GM21576 (cell line): Measurements from ENCODE around the gene RAB1A.

ENCODE experiments used
- ATAC-seq: cut with Tn5 transposase; IDR thresholded peaks from one replicate; pipeline ENCODE4 v1.9.1; 2021; ENCODE audit warnings: mild to moderate bottlenecking, moderate library complexity; ENCODE audit not compliant: unreplicated experiment

Gene RAB1A

DNA sequence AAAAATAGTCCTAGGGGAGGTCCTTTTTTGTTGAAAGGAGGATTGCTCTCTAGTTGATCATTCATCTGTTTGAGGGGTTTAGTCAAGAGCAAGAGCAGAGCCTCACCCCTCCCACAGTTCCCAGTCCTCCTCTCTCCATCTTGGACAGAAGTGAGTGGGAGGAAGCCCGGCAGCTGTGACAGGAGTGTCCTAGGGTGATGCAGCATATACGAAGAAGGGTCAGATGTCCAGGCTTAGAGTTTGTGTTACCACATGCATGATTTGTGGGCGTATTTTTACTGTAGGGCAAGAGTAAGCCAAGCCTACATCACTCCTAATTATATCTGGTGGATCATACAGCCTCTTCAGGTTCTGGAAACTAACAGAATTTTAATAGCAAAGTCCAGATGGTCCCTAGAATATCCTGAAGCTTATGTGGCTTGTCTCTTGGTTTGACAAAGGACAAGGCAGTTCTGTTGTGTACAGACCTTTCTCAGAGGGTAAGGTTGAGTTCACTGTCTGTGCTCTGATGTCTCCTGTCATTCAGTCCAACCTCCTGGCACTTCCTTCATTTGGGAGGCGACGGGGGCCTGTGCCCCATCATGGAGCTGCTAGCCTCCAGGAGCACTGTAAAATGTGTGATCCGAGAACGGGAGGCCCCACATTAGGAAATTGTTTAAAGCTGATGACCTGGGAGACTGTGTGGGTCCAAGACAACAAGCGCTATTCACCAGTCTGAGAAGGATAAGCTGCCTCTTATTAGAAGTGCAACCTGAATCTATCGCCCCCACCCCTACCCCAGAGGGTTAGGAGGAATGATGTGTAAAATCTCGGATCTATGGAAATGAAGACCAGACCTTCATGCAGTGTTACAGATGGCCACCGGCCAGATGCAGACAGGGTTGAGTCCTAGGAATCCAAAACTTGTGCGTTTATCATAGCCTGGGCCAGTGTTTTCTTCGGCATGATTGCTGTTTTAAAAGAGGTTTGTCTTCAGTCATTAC is 66.8 kb downstream of the RAB1A start:
- no peak for ATAC-seq

GRCh38 chr2:65061910-65062339 is 68.0 kb downstream of the RAB1A start:
- ATAC-seq: no peak

GRCh38 chr2:65061146-65061909 is 68.6 kb downstream of the RAB1A start:
- ATAC-seq: no peak

DNA sequence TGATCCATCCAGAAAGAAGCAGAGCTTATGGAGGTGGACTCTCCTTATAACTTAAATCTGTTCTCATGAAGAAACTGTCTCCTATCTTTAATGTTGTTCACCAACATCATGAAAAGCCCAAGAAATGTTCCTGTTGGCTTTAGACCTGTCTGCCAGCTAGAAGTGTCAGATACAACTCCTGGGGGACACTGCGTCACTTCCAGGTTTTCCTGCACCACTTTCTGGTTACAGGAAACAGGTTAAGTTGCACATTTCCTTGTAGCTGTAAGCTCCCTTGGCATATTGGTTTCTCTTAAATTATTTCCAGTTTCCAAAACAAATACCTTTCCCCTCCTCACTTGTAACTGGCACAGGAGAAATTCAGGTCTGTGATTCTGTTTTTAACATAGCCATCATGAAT is 70.8 kb downstream of the RAB1A start:
- ATAC-seq: no peak

DNA sequence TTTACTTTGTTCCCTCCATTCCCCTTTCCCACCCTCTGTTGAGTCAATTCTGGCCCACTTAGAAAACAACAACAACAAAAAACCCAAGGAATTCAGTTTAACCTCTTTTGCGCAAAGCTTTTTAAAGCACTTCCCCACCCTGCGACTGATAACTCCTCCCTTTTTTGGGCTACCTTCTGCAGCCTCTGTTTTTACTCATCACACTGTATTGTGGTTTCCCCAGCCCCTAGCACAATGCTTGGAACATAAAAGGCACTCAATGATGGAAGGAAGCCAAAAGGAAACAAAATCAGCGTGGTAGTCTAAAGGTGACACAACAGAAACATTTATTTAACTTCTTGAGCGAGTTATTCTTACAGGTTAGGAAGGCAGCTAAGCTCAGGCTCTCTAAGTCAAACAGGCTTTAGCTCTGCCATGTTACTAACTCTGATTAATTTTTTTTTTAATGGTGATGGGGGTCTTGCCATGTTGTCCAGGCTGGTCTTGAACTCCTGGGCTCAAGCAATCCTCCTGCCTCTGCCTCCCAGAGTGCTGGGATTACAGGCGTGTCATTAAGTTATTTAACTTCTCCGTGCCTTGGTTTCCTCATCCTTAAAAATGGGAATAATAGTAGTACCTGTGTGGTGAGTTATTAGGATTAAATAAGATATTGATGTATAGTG is 72.4 kb downstream of the RAB1A start:
- ATAC-seq: peak; percentile 23

DNA sequence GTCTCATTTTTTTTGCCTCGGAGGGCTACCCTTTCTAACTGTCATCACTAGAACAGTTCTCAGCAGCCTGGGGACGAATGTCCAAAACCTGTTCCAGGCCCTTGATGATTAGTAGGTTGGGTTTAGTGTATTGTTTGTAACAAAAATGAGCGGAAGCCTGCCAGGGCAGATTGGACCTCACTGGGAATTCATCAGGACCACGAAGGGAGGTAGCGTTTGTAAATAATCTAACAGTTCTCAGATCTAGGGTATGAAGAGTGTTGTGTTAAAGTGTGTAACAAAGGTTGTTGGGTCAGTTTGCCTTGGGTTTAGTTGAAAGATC is 72.9 kb downstream of the RAB1A start:
- ATAC-seq: no peak

DNA sequence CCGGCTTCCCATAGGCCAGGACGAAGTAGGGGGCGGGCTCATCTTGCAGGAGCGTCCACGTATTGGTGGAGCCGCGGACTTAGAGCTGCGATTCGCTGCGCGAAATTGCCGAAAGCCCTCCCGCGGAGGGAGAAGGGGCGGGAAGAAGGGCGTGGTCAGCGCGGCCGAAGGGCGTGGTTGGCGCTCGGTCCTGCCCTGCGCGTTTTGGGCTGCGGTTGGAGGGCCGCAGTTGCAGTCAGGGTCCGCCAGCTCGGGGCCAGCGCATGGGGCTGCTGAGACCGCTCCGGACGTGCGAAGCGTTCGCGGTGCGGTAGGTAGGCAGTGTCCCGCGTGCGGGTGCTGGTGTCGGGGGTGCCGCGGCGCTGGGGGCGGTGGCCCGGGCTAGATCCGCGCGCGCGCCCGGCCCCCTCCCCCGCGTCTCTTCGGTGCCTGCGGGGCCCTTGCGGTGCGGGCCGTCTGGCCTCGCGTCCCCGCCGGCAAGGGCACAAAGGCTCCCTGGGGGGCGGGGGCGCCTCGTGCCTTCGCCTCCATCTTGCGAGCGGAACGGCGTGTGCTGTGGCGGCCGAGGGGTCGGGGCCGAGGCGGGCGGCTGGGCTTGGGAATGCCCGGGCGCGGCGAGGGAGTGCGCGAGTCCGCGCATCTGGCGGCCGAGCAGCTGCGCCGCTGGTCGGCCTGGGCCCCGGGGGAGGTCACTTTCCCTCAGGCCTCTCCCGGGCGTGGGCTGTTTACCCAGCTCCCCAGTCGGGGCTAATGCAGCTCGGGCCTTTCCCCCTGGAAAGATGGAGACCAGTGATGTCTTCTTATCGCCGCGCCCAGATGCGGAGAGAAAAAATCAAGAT is 73.5 kb downstream of the RAB1A start, which contains the start of gene CEP68:
Gene CEP68, plus strand, starts transcription at position 202 of the 839 bp plus-strand sequence. CDS start 13,029 bp downstream, outside the sequence.
- peak; percentile 77 for ATAC-seq

GRCh38 chr2:65055422-65056214 is 74.3 kb downstream of the RAB1A start:
- ATAC-seq: peak; percentile 21

DNA sequence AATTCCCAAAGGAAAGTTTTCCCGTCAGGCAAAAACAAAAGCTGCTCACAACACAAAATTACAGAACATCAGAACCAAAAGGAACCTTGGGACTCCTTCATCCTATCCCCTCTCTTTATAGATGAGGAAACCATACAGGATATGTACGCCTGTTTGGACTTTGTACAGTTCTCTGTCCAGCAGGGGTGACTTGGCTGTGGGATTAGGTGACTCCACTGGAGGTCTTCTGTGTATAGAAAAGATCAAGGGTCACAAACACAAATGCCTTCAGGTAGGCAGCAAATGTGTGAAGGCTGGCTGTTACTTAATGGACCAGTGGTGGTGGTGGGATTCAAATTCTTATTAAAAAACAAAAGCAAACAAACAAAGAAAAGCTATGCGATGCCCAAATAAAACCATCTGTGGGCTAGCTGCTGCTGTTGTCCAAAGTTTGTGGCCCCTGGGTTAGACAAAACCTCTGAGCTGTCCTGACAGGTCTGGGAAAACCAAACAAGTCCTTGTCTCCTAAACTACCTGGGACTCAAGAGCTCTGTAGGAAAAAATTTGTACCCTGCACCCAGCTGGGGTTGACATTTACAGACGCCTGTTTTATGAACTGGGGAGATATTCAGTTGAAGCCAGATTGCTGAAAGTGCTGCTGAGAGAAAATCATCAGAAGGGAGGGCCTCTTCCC is 75.0 kb downstream of the RAB1A start:
- ATAC-seq: no peak

GRCh38 chr2:65053199-65053598 is 76.7 kb downstream of the RAB1A start:
- ATAC-seq: peak; percentile 55

- ATAC-seq: no peak
Observed at GRCh38 chr2:65050931-65051330, 79.0 kb downstream of the RAB1A start.

- no peak for ATAC-seq
Observed at GRCh38 chr2:65049010-65049639, 80.8 kb downstream of the RAB1A start.

GRCh38 chr2:65046633-65047407 is 83.1 kb downstream of the RAB1A start:
- ATAC-seq: no peak

- no peak for ATAC-seq
Observed at GRCh38 chr2:65045651-65046050, 84.3 kb downstream of the RAB1A start.

GRCh38 chr2:65044097-65044735 is 85.7 kb downstream of the RAB1A start:
- ATAC-seq: no peak

GRCh38 chr2:65043001-65043400 is 86.9 kb downstream of the RAB1A start:
- ATAC-seq: no peak
